NCI-H345 treated with DMSO at 0.1 percent for 48 hours (cell line): ENCODE data around the gene GNG14.
"Not testable (repeated sequence)": the region's sequence is repeated elsewhere in the genome, so short reads cannot be mapped to it uniquely, and the experiment has no call there.

ENCODE experiments used
- DNase-seq: peaks from one replicate; lab custom pipeline; 2025; ENCODE audit not compliant: unreplicated experiment; lab: John Stamatoyannopoulos, UW

The GNG14 gene

DNA sequence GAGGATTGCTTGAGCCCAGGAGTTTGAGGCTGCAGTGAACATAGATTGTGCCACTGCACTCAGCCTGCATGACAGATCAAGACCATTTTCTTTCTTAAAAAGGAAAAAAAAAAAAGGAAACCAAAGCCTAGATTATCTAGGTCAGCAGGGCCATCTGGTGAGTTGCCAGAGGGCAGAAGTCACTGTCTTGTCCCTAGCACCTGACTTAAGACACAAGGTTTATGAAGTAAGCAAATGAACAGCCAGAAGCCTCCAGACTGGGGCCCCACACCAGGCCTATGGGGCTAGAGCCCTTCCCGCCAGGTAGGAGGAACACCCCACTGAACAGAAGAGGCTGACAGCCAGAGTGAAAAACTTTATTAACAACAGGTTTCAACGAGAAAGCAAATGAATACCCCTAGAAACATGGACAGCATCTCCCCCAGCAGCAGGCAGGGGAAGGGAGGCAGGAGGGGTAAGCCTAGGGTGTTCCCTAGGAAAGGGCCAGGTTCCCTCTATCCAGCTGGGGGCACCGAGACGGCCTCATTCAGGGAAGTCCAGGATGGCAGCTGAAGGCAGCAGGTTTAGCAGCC, 20.0 kb upstream of the GNG14 start:
- no peak for DNase-seq

- DNase-seq: no peak
Measured at GRCh38 chr19:12668346-12668745, 19.5 kb upstream of the GNG14 start.

DNA sequence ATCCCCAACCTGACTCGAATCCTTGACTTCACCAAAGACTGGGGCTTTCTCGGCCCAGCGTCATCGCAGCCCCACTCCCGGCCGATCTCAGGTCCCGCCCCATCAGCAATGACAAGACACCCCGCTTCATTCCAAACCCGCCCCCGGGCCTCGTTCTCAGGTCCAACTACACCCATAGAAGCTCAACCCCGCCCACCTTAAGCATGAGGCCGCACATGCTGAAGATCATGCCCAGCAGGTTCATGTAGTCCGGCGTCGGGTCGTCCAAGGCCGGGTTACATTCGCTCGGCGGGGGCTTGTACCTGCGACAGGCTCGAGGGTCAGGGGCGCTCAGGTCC, 18.9 kb upstream of the GNG14 start:
- no peak for DNase-seq

GRCh38 chr19:12669270-12670158, 18.3 kb upstream of the GNG14 start:
- no peak for DNase-seq

- DNase-seq: no peak
Measured at GRCh38 chr19:12670159-12670928, 17.5 kb upstream of the GNG14 start.

DNA sequence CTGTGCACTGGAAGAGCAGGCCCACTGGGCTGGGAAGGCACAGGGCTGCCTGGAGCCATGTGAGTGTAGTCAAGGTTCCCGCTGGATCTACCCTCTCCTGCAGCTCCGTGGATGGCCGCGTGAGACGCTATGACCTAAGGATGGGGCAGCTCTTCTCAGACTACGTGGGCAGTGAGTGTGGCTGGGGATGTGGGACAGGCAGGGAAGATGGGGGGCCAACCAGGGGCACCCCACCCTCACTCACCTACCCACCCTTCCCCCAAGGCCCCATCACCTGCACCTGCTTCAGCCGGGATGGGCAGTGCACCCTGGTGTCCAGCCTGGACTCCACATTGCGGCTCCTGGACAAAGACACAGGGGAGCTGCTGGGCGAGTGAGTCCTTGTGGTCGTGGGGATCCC, 15.1 kb upstream of the GNG14 start:
- no peak for DNase-seq

- no peak for DNase-seq
Measured at GRCh38 chr19:12675399-12675798, 12.4 kb upstream of the GNG14 start.

GRCh38 chr19:12675940-12676339, 11.9 kb upstream of the GNG14 start:
- DNase-seq: no peak

DNA sequence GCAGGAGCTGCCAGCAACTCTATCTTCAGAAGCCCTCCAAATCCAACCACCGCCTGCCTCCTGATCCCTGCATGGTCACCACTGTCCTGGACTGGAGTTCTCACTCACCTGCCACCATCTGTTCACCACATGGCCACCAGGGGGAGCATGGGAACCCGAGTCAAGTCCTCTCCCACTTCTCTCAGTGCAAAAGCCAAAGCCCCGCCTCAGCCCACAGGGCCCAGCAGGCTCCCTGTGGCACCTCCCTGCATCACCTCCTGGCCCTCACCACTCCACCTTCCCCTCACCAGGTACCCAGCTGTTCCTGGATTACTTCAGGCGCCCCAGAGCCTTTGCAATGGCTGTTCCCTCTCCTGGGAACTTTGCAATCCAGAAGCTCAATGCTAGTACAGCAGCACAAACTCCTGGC, 11.4 kb upstream of the GNG14 start:
- no peak for DNase-seq

- no peak for DNase-seq
Measured at GRCh38 chr19:12676928-12677327, 10.9 kb upstream of the GNG14 start.

- not testable (repeated sequence) for DNase-seq
Measured at GRCh38 chr19:12678039-12678438, 9.8 kb upstream of the GNG14 start.

DNA sequence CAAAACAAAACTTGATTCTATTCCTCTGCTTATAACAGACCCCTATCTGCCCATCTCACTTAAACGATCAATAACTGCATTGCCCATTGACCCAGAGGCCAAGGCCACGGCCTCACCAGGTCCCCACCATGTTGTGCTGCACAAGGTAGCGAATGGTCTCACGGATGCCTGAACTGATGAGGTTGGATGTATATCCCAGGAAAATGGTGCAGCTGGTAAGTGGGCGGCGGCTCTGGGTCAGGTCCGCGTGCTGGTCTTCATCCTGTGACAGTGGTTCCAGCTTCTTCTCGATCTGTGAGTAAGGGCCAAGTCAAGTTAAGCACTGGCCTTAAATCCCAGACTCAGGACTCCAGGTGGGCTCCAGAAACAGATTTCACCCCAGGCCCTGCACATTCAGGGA, 7.8 kb upstream of the GNG14 start:
- DNase-seq: no peak

DNA sequence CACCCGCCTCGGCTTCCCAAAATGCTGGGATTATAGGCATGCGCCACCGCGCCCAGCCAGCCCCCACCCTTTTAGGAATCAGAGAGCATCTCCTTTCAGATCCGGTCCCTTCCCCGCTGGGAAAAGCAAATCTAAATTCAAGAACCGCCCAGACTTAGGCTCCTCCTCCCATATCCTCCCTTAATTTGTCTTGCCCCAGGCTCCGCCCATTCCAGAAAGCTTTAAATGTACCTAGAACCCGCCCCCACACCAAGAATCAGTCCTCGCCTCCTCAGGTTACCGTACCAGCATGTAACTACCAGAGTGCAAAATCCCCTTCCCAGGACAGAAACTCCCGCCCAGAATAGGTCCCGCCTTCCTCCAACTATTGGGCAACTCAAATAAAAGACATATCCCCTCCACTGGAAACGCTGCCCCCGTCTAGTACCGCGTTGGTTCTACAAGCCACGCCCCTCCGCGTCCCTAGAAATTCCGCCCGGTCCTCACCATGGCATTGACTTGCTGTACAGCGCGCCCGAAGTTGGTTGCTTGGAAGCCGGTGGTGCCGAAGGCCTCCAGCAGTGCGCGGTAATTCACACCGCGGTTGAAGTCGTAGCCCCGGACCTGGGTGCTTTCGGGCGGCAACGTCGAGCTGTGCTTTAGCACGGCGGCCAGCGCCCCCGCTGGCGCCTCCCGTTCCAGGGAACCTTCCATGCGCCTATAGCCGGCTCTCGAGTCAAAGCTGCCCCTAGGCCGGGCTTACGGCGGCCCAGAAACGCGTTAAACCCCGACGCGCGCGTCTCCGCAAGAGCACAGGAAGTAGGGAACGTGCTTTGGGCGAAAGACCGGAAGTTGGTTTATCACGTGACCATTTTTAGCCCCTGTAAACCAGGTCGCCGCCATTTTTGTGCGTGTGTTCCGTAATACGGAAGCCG, 6.5 kb upstream of the GNG14 start, which contains the start of gene DHPS:
DHPS (minus strand) TSS at position 807 of the 914 bp plus-strand sequence; CDS start at position 693, 114 bp downstream.
- DNase-seq: peak; percentile 63

GRCh38 chr19:12685831-12686230, 2.0 kb upstream of the GNG14 start:
- no peak for DNase-seq

- DNase-seq: no peak
Measured at GRCh38 chr19:12689012-12689411, 1.2 kb downstream of the GNG14 start.

GRCh38 chr19:12689581-12690216, 1.9 kb downstream of the GNG14 start:
- DNase-seq: no peak

- DNase-seq: no peak
Measured at GRCh38 chr19:12692960-12693359, 5.2 kb downstream of the GNG14 start.

DNA sequence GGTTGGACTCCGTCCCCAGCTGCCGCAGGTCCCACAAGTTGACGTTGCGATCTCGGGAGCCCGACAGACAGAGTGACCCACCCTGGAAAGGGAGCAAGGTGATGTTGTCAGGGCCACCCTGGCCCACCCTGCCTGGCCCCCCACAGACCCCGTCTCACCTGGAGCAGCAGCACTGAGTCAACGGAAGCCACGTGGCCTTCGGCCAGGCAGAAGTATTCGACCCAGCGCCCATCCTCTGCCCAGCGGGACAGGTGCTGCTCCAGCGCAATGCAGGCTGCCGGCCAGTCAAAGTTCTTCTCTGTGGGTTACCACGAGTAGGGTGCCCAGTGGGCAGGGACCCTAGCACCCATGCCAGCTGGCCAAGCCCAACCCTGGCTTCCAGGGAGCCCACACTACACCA, 6.8 kb downstream of the GNG14 start:
- no peak for DNase-seq

DNA sequence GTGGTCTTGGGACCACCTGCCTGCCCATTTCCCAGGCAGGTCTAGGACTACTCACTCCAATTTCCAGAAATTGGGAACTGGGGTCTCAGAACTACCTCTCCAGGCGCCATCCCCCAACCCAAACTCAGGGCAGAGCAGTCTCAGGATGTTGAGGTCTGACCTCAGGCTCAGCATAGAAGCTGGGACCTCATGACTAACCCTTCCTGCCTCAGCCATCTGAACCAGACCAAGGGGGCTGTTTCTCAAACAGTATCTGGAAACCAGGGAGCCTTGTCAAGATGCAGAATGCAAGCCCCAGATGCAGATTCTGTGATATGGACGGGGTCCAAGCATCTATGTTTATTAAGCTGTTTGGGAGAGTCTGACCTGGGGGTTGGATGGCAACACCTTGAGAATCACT, 7.3 kb downstream of the GNG14 start:
- DNase-seq: no peak

DNA sequence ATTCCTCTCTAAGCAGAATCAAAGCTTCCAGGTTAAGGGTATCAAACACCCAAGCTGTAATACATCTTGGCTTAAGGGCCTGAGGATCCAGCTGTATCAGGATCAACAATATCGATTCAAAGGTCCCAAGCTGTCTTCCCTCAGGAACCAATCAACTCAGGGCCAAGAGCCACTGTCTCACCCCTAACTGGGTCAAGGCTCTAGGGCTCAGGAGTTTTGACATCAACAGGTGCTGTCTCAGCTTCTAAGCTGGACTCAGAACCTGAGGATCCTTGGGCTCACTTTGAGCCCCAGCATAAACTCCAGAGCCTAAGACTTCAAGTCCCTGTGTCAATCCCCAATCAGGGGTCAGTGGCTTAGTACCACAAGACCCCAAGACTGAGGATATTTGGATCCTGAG, 7.7 kb downstream of the GNG14 start:
- DNase-seq: no peak
